ENCODE measurements around the gene COMMD1.

The COMMD1 gene

GRCh38 chr2:62046141-62046540 is 140.7 kb downstream of the COMMD1 start:
- no peak for DNase-seq
- TF ChIP-seq CTCF (IDR thresholded peaks at IDR 0.05; ENCODE audit: low read depth, low read length, missing control alignments): no peak
- no peaks in the 10 kb centered on the region for H3K27me3 ChIP-seq (replicated peaks)
- H3K4me3 ChIP-seq (ENCODE audit: low read depth, low read length): no peak overlapping the region
- in situ Hi-C loops (cut with HindIII; ENCODE audit: low pct_ligation_motif_present, low sequenced_read_pairs): no loop called here
- no peaks in the 10 kb centered on the region for H3K36me3 ChIP-seq (replicated peaks)
- H3K27ac ChIP-seq: no peak overlapping the region

GRCh38 chr2:62050456-62051045 is 145.1 kb downstream of the COMMD1 start:
- no peak overlapping the region for H3K27ac ChIP-seq
- H3K27me3 ChIP-seq (replicated peaks): no peaks in the 10 kb centered on the region
- no peaks in the 10 kb centered on the region for H3K36me3 ChIP-seq (replicated peaks)
- DNase-seq: no peak
- in situ Hi-C loops (cut with HindIII; ENCODE audit: low pct_ligation_motif_present, low sequenced_read_pairs): no loop called here
- no peak overlapping the region for H3K4me3 ChIP-seq (ENCODE audit: low read depth, low read length)
- no peak for TF ChIP-seq CTCF (IDR thresholded peaks at IDR 0.05; ENCODE audit: low read depth, low read length, missing control alignments)

- Histone ChIP-seq H3K27me3 (replicated peaks) (no peaks in the 10 kb centered on the region), H3K4me3 (ENCODE audit: low read depth, low read length) (no peak overlapping the region), H3K36me3 (replicated peaks) (no peaks in the 10 kb centered on the region), H3K27ac (no peak overlapping the region)
- TF ChIP-seq CTCF (IDR thresholded peaks at IDR 0.05; ENCODE audit: low read depth, low read length, missing control alignments): no peak
- DNase-seq: no peak
- in situ Hi-C loops (cut with HindIII; ENCODE audit: low pct_ligation_motif_present, low sequenced_read_pairs): no loop called here
Measured at GRCh38 chr2:62054029-62054791, 148.7 kb downstream of the COMMD1 start.

- no peak for TF ChIP-seq CTCF (IDR thresholded peaks at IDR 0.05; ENCODE audit: low read depth, low read length, missing control alignments)
- in situ Hi-C loops (cut with HindIII; ENCODE audit: low pct_ligation_motif_present, low sequenced_read_pairs): no loop called here
- DNase-seq: no peak
- Histone ChIP-seq H3K27ac (no peak overlapping the region), H3K4me3 (ENCODE audit: low read depth, low read length) (no peak overlapping the region), H3K36me3 (replicated peaks) (no peaks in the 10 kb centered on the region), H3K27me3 (replicated peaks) (no peaks in the 10 kb centered on the region)
Measured at GRCh38 chr2:62054916-62055450, 149.5 kb downstream of the COMMD1 start.

GRCh38 chr2:62055724-62056336 is 150.4 kb downstream of the COMMD1 start:
- Histone ChIP-seq H3K36me3 (replicated peaks) (no peaks in the 10 kb centered on the region), H3K4me3 (ENCODE audit: low read depth, low read length) (no peak overlapping the region), H3K27me3 (replicated peaks) (no peaks in the 10 kb centered on the region), H3K27ac (no peak overlapping the region)
- in situ Hi-C loops (cut with HindIII; ENCODE audit: low pct_ligation_motif_present, low sequenced_read_pairs): no loop called here
- no peak for TF ChIP-seq CTCF (IDR thresholded peaks at IDR 0.05; ENCODE audit: low read depth, low read length, missing control alignments)
- peak; percentile 2 for DNase-seq

Measured in brain microvascular endothelial cell (primary cell).